ENCODE results near the gene CCR5AS.

DNA sequence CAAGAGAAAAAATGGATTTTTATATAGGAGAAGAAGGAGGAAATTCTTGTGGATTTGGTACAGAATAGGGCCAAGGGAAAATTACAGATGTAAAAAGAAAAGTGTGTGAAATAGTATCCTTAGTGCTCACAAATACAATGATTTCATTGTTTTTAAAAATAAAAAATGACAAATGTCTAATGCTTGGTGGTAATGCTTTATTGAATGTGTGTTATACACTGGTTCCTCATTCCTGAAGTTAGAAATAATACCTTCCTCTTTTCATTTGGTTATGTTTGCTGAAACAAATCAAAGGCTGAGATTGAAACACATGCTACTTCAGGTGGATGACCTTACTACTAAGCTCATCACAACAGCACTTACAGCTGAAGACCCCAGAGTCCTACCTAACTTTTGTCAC, 90.7 kb downstream of the CCR5AS start:
- TF ChIP-seq, protein P1, sequence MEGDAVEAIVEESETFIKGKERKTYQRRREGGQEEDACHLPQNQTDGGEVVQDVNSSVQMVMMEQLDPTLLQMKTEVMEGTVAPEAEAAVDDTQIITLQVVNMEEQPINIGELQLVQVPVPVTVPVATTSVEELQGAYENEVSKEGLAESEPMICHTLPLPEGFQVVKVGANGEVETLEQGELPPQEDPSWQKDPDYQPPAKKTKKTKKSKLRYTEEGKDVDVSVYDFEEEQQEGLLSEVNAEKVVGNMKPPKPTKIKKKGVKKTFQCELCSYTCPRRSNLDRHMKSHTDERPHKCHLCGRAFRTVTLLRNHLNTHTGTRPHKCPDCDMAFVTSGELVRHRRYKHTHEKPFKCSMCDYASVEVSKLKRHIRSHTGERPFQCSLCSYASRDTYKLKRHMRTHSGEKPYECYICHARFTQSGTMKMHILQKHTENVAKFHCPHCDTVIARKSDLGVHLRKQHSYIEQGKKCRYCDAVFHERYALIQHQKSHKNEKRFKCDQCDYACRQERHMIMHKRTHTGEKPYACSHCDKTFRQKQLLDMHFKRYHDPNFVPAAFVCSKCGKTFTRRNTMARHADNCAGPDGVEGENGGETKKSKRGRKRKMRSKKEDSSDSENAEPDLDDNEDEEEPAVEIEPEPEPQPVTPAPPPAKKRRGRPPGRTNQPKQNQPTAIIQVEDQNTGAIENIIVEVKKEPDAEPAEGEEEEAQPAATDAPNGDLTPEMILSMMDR (conservative IDR thresholded peaks at IDR 0.05 in 1 of 2, IDR thresholded peaks at IDR 0.05 in 1 of 2; ENCODE audit: low read depth in 1 of 2, low read length in 2 of 2): no peak
- TF ChIP-seq EZH2 (IDR thresholded peaks at IDR 0.05; ENCODE audit: low read length, missing control alignments): no peak
